Tibial nerve (tissue), 4 donors: ENCODE results near the gene IGFALS. TPM values are rescaled to one million over a fixed set of nuclear protein-coding genes. Genes with fewer than 3 reads are reported as not detected.

Experiments used
- DNase-seq, 2 donors: peaks; one replicate each; pipeline ENCODE4 v3.0.0-alpha.2; 2019; ENCODE audit warnings: low spot score in 2 of 2
- H3K27ac ChIP-seq, 4 donors: fragments of 200-600 bp; sonication (generic) in 3 of 4; one replicate each; pipeline ENCODE4 v1.5.1; 2017 to 2019; ENCODE audit warnings: mild to moderate bottlenecking in 1 of 4
- H3K27me3 ChIP-seq, 2 donors: fragments of 200-600 bp; sonication (generic) in 1 of 2; one replicate each; pipeline versions ENCODE4 v1.5.1 to v1.6.0; 2017 to 2019
- H3K36me3 ChIP-seq, 3 donors: fragments of 200-600 bp; sonication (generic); one replicate each; pipeline ENCODE4 v1.5.1; 2018 to 2019
- H3K4me1 ChIP-seq, 4 donors: fragments of 200-600 bp; sonication (generic) in 3 of 4; one replicate each; pipeline ENCODE4 v1.5.1; 2017 to 2019
- H3K4me3 ChIP-seq, 4 donors: fragments of 200-600 bp; sonication (generic) in 3 of 4; one replicate each; pipeline ENCODE4 v1.5.1; 2017 to 2019; ENCODE audit warnings: mild to moderate bottlenecking in 1 of 4, moderate library complexity in 1 of 4
- H3K9me3 ChIP-seq, 4 donors: fragments of 200-600 bp; sonication (generic) in 3 of 4; one replicate each; pipeline ENCODE4 v1.5.1; 2017 to 2019
- CTCF ChIP-seq, 5 experiments: fragments of 200-600 bp in 3 of 5; fragments of 450-650 bp in 2 of 5; sonication (generic) in 3 of 5; IDR thresholded peaks; one replicate each; pipeline ENCODE4 v1.5.1; 2016 to 2019; ENCODE audit warnings: antibody characterized with exemption in 5 of 5, mild to moderate bottlenecking in 3 of 5, moderate library complexity in 2 of 5
- EP300 ChIP-seq, 2 donors: sonication (generic); formaldehyde crosslinking; IDR thresholded peaks; one replicate each; pipeline ENCODE4 v1.6.1; 2017; ENCODE audit warnings: antibody characterized with exemption in 2 of 2, mild to moderate bottlenecking in 1 of 2
- POLR2A ChIP-seq, 2 donors: fragments of 450-650 bp; IDR thresholded peaks; one replicate each; pipeline ENCODE4 v1.6.1; 2017; ENCODE audit warnings: antibody characterized with exemption in 2 of 2, mild to moderate bottlenecking in 2 of 2, moderate library complexity in 2 of 2
- WGBS, 2 donors: methylation state at CpG; one replicate each; pipeline ENCODE4 v1.1.5; 2018; 5-methylcytosine and 5-hydroxymethylcytosine counted together
- total RNA-seq, 4 donors: library from RNA; depleted of rRNA; stranded (reverse); fragments of >200 nt; gene quantifications; one replicate each; pipeline ENCODE4 v1.1.0, GENCODE V29; 2016

IGFALS gene
- total RNA-seq, 4 donors from 2014 or later = 0.63 to 1.6 TPM; not detected in 2

GRCh38 chr16:1762879-1763520 lies 30.5 kb downstream of the IGFALS start:
- 79 to 83% methylated on average over 17 to 20 of the region's 24 CpGs for WGBS, 2 donors
- DNase-seq = no peak
- Histone ChIP-seq H3K4me3 (no peak overlapping the region), H3K9me3 (no peaks in the 10 kb centered on the region), H3K27me3 (no peaks in the 10 kb centered on the region), H3K4me1 (peaks cover 0 to 14% (median 0%) of the 10 kb centered on the region in 4 donors), H3K36me3 (peaks cover 2 to 100% (median 30%) of the 10 kb centered on the region in 3 donors), H3K27ac (no peak overlapping the region)
- no peak for TF ChIP-seq CTCF (IDR thresholded peaks at IDR 0.05)
- no peak for TF ChIP-seq POLR2A (IDR thresholded peaks at IDR 0.05)
- no peak for TF ChIP-seq EP300 (IDR thresholded peaks at IDR 0.05)

GRCh38 chr16:1762196-1762878 lies 31.2 kb downstream of the IGFALS start:
- 87 to 89% methylated on average over 22 to 30 of the region's 30 CpGs for WGBS, 2 donors
- TF ChIP-seq POLR2A (IDR thresholded peaks at IDR 0.05) = no peak
- TF ChIP-seq EP300 (IDR thresholded peaks at IDR 0.05) = no peak
- TF ChIP-seq CTCF (IDR thresholded peaks at IDR 0.05) = no peak
- no peak for DNase-seq
- no peak overlapping the region for H3K4me3 ChIP-seq
- H3K4me1 ChIP-seq = peaks cover 0 to 14% (median 0%) of the 10 kb centered on the region in 4 donors
- no peaks in the 10 kb centered on the region for H3K9me3 ChIP-seq
- no peaks in the 10 kb centered on the region for H3K27me3 ChIP-seq
- H3K27ac ChIP-seq = no peak overlapping the region
- H3K36me3 ChIP-seq = peaks cover 2 to 100% (median 30%) of the 10 kb centered on the region in 3 donors

GRCh38 chr16:1761751-1762150 lies 31.8 kb downstream of the IGFALS start:
- no peak for DNase-seq
- Histone ChIP-seq H3K27me3 (no peaks in the 10 kb centered on the region), H3K4me3 (no peak overlapping the region), H3K4me1 (peaks cover 0 to 14% (median 0%) of the 10 kb centered on the region in 4 donors), H3K27ac (no peak overlapping the region), H3K9me3 (no peaks in the 10 kb centered on the region), H3K36me3 (peaks cover 2 to 100% (median 30%) of the 10 kb centered on the region in 3 donors)
- TF ChIP-seq POLR2A (IDR thresholded peaks at IDR 0.05) (no peak), EP300 (IDR thresholded peaks at IDR 0.05) (no peak), CTCF (IDR thresholded peaks at IDR 0.05) (no peak)
- 90 to 93% methylated on average over 12 to 15 of the region's 15 CpGs for WGBS, 2 donors

GRCh38 chr16:1760911-1761310 lies 32.6 kb downstream of the IGFALS start:
- Histone ChIP-seq H3K27ac (no peak overlapping the region), H3K4me1 (peaks cover 0 to 14% (median 0%) of the 10 kb centered on the region in 4 donors), H3K9me3 (no peaks in the 10 kb centered on the region), H3K36me3 (peaks cover 2 to 100% (median 23%) of the 10 kb centered on the region in 3 donors), H3K4me3 (no peak overlapping the region), H3K27me3 (no peaks in the 10 kb centered on the region)
- 91 to 92% methylated on average over 12 to 15 of the region's 15 CpGs for WGBS, 2 donors
- DNase-seq = no peak
- TF ChIP-seq POLR2A (IDR thresholded peaks at IDR 0.05) (no peak), EP300 (IDR thresholded peaks at IDR 0.05) (no peak), CTCF (IDR thresholded peaks at IDR 0.05) (no peak)

- Histone ChIP-seq H3K27ac (no peak overlapping the region), H3K36me3 (peaks cover 0 to 98% (median 20%) of the 10 kb centered on the region in 3 donors), H3K27me3 (no peaks in the 10 kb centered on the region), H3K4me3 (no peak overlapping the region), H3K9me3 (no peaks in the 10 kb centered on the region), H3K4me1 (peaks cover 0 to 13% (median 0%) of the 10 kb centered on the region in 4 donors)
- TF ChIP-seq CTCF (IDR thresholded peaks at IDR 0.05) (no peak), POLR2A (IDR thresholded peaks at IDR 0.05) (no peak), EP300 (IDR thresholded peaks at IDR 0.05) (no peak)
- no peak for DNase-seq
- WGBS, 2 donors = 92 to 93% methylated on average over 20 to 21 of the region's 21 CpGs
These were observed 34.0 kb downstream of the IGFALS start for GRCh38 chr16:1759511-1759910.
